NCI-H748 treated with DMSO at 0.1 percent for 48 hours (cell line): ENCODE results near the gene LONRF3.
A peak's percentile ranks its signal among the peaks of the same experiment; 100 is the strongest.

Experiments
- DNase-seq: peaks from one replicate; lab custom pipeline; 2025; lab: John Stamatoyannopoulos, UW

Gene LONRF3

GRCh38 chrX:118974088-118974907 is at the start of gene LONRF3:
TSS of gene LONRF3 (plus strand) at chrX:118974618. CDS start at chrX:118974781, 163 bp downstream.
- DNase-seq, result peak; percentile 15

- no peak for DNase-seq
Measured at GRCh38 chrX:118928151-118928550, 46.3 kb upstream of the LONRF3 start.

GRCh38 chrX:118935352-118935751 is 39.1 kb upstream of the LONRF3 start:
- DNase-seq, result no peak

GRCh38 chrX:118941147-118941546 is 33.3 kb upstream of the LONRF3 start:
- DNase-seq, result no peak

- no peak for DNase-seq
Measured at GRCh38 chrX:118943102-118943501, 31.3 kb upstream of the LONRF3 start.

GRCh38 chrX:118945921-118946320 is 28.5 kb upstream of the LONRF3 start:
- DNase-seq, result no peak

GRCh38 chrX:118948270-118948669 is 26.1 kb upstream of the LONRF3 start:
- DNase-seq, result no peak

- no peak for DNase-seq
Measured at GRCh38 chrX:118961866-118962560, 12.4 kb upstream of the LONRF3 start.

- no peak for DNase-seq
Measured at GRCh38 chrX:118963159-118963558, 11.3 kb upstream of the LONRF3 start.

GRCh38 chrX:118964252-118964651 is 10.2 kb upstream of the LONRF3 start:
- DNase-seq, result no peak

- no peak for DNase-seq
Measured at GRCh38 chrX:118965395-118965794, 9.0 kb upstream of the LONRF3 start.

- DNase-seq, result no peak
Measured at GRCh38 chrX:118968031-118968430, 6.4 kb upstream of the LONRF3 start.

GRCh38 chrX:118971552-118971951 is 2.9 kb upstream of the LONRF3 start:
- DNase-seq, result peak; percentile 61

- peak; percentile 6 for DNase-seq
Measured at GRCh38 chrX:118973389-118974087, 880 bp upstream of the LONRF3 start.

- peak; percentile 48 for DNase-seq
Measured at GRCh38 chrX:118974908-118975671, 672 bp downstream of the LONRF3 start.

GRCh38 chrX:118975831-118976598 is 1.6 kb downstream of the LONRF3 start:
- peak; percentile 48 for DNase-seq

- DNase-seq, result no peak
Measured at GRCh38 chrX:118976599-118977340, 2.4 kb downstream of the LONRF3 start.

- no peak for DNase-seq
Measured at GRCh38 chrX:118977424-118977823, 3.0 kb downstream of the LONRF3 start.

GRCh38 chrX:118978451-118978850 is 4.0 kb downstream of the LONRF3 start:
- DNase-seq, result no peak

- no peak for DNase-seq
Measured at GRCh38 chrX:118980761-118981160, 6.3 kb downstream of the LONRF3 start.
